GM08714 (cell line): Measurements from ENCODE around the gene DLG2.

ENCODE experiments used
- H3K4me3 ChIP-seq: fragments of 200-500 bp; sonication (Bioruptor generic); 2 replicates; pipeline ENCODE4 v1.5.1; 2014; ENCODE audit warnings: mild to moderate bottlenecking, low read length, inconsistent platforms
- ZNF274 ChIP-seq: IDR thresholded peaks from 2 replicates; pipeline ENCODE4 v1.6.1; 2012; ENCODE audit warnings: mild to moderate bottlenecking, low read depth, low read length

The DLG2 gene

DNA sequence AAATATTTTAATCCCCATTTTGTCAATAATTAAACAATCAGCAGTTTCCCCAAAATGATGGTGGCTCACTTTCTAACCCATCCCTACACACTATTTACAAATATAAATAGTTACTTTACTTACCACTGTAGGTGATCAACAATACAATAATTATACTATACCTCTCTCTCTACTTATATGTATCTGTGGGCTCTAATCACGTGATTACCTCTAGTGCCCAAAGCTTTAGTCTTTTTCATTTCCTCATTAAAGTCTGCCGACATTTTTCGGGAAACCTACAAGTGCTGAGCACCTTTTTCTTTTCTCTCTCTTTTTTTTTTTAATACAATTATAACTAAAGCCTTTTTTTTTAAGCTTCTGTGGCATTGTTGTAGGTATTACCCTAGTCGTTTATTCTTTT is 23.9 kb downstream of the DLG2 start:
- no peak overlapping the region for H3K4me3 ChIP-seq
- TF ChIP-seq ZNF274 = no peak

DNA sequence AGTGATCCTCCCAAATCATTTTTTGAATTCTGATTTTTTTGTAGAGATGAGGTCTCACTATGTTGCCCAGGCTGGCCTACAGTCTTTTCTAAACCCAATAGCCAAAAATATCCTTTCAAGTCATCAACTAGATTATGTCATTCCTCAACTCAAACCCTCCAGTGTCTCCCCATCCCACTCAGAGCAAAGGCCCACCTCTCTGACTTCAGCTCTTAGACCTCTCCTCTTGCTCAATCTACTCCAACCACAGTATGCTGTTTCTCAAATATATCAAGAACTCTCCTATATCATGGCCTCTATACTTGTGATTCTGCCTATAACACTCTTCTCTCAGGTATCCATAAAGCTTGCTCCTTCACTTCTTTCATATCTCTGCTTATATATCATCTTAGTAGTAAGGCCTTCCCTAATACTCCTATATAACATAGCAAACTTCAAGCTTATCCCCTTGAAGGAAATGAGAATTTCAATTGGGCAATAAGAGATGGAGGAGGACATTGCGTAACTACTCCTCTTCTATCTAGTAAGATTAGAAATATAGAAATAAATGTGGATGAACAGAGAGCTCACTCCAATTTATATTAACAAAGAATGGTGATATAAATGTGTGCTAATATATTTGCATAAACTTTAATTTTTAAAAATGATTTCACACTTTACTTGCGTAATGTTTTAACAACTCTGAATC is 24.5 kb downstream of the DLG2 start:
- TF ChIP-seq ZNF274 = no peak

DNA sequence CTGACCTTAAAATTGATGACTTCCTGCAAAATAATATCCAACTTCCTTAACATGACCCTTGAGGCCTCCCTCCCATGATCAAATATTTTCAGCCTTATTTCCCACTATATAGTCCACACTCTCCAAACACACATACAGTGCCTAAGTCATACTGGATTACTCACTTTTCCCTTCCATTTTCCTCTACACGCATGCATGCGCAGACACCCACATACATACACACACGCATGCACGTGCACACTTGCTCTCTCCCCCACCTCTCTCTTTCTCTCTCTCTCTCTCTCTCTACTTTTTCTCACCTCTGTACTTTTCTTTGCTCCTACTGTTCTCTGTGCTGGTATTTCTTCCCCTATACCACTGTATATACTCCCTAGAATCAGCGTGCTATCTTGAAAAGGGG is 28.1 kb downstream of the DLG2 start:
- no peak overlapping the region for H3K4me3 ChIP-seq
- no peak for TF ChIP-seq ZNF274

More for the DNA sequence above, 24.5 kb downstream of the DLG2 start:
- H3K4me3 ChIP-seq = no peak overlapping the region

- no peak overlapping the region for H3K4me3 ChIP-seq
- TF ChIP-seq ZNF274 = no peak
These were observed 30.3 kb downstream of the DLG2 start for GRCh38 chr11:85596886-85597285.

GRCh38 chr11:85595285-85595884 is 31.8 kb downstream of the DLG2 start:
- H3K4me3 ChIP-seq = no peak overlapping the region
- TF ChIP-seq ZNF274 = no peak

DNA sequence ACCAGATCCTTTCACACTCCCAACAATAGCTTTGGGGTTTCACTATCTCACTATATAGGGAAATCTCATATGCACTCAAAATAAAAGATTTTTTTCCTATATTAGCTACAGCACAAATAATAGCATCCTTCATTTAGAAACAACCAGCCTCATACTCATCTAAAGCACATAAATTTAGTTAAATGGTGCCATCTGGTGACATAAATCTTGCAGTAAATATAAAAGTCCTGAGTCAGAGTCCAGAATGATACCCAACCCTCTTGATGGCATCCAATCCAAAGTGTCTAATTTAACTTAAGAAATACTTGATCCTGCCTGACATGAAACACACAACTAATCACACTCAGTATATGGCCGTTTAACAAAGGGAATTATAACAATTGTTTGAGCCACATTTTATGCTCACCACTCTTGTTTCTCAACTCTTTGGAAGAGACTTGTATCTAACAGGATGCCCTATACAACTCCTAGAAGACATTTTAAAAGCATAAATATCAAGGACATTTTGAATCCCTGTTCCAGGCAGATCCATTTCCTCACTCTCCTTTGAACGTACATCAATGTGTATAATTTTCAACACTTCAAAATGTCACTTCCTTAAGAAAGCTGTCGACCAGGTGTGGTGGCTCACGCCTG is 36.2 kb downstream of the DLG2 start:
- TF ChIP-seq ZNF274 = no peak
- H3K4me3 ChIP-seq = no peak overlapping the region

GRCh38 chr11:85589373-85589772 is 37.8 kb downstream of the DLG2 start:
- no peak for TF ChIP-seq ZNF274
- H3K4me3 ChIP-seq = no peak overlapping the region

DNA sequence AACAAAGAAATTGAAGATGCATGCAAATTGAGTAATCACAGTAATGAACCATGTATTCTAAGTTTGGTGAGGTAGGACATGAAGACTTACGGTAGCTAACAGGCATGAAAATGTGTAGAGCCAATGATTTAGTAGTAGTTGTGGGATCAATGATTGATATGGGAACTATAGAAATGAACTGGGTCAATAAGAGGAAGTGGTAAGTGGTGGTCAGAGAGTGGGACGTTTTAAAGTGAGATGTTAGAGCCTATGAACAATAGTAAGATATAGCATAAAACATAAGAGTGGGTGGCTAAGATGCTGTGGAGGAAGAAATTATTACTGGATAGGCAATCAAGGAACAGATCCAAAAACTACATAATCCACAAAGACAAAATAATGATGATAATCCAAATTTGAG is 45.0 kb downstream of the DLG2 start:
- no peak for TF ChIP-seq ZNF274
- no peak overlapping the region for H3K4me3 ChIP-seq

DNA sequence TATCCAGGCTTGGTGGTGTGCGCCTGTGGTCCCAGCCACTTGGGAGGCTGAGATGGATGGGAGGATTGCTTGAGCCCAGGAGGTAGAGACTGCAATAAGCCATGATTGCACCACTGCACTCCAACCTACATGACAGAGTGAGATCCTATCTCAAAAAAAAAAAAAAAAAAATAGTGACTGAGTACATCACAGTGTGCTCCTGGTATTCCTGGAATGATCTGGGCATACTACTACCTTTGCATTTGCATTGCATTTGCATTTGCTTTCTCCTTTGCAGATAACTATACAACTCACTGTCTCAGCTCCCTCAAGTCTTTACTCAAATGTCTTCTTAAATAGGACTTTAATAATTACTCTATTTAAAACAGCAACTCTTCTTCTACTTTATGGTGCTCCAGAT is 51.8 kb downstream of the DLG2 start:
- TF ChIP-seq ZNF274 = no peak
- no peak overlapping the region for H3K4me3 ChIP-seq

DNA sequence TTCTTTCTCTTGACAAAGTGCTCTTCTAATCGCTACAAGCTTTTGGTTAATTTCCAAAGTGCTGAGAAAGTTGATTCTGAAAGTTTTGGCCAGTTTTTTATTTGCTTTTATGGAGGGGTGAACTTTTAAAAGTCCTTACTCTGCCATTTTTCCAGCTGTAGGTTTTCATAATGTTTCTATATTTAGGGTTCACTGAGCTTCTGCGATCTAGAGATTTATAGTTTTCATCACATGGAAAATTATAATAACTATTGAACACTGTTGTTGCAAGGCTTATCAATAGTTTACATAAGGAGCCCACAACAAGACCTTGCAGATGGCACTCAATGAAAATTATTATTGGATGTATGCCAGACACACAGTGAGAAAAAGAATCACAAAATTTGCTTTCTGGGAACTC is 55.1 kb downstream of the DLG2 start:
- no peak overlapping the region for H3K4me3 ChIP-seq
- TF ChIP-seq ZNF274 = no peak

DNA sequence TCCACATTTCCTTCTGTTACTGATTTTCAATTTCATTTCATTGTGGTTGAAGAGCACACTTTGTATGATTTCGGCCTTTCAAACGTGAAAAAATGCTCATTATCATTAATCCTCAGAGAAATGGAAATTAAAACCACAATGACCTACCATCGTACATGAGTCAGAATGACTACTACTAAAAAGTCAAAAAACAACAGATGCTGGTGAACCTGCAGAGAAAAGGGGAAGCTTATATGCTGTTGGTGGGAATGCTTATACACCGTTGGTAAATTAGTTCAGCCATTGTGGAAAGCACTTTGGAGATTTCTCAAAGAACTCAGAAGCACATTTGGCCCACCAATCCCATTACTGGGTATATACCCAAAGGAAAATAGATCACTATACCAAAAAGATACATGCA is 57.6 kb downstream of the DLG2 start:
- H3K4me3 ChIP-seq = no peak overlapping the region
- TF ChIP-seq ZNF274 = no peak

GRCh38 chr11:85558411-85558810 is 68.7 kb downstream of the DLG2 start:
- H3K4me3 ChIP-seq = no peak overlapping the region
- no peak for TF ChIP-seq ZNF274

DNA sequence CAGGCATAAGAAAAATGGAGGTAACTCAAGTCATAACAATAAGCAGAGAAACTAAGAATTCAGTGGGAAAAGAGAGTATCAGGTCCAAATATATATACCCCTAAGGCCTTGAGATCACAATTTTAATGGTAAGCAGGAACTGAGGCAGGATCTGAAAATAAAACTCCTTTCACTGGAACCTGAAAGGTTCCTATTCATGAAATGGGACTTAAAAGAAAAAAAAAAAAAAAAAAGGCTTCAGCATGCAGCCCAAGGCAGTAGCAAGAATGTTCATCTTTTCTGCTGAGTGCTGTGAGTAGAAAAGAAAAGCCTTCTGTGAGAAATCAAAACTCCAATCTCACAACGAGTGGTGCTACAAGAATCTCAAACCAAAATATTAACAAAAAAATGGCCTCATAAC is 75.3 kb downstream of the DLG2 start:
- H3K4me3 ChIP-seq = no peak overlapping the region
- TF ChIP-seq ZNF274 = no peak

DNA sequence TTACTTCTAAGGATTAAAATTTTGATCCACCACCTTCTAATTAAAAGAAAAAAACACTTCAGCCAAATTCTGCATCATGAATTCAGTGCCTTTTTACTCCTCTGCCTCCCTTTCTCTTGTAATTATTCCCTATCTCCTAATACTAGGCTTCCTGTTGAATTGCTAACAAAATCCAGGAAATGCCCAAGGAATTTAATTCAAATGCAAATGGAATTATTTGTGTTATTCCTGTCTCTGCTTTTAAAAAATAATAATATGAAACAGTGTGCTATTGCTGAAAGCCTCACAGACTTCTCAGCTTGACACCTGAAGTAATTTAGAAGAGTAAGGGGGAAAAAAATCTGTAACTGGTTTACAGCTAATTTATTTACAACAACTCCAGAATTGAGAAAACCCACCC is 85.5 kb downstream of the DLG2 start:
- no peak overlapping the region for H3K4me3 ChIP-seq

DNA sequence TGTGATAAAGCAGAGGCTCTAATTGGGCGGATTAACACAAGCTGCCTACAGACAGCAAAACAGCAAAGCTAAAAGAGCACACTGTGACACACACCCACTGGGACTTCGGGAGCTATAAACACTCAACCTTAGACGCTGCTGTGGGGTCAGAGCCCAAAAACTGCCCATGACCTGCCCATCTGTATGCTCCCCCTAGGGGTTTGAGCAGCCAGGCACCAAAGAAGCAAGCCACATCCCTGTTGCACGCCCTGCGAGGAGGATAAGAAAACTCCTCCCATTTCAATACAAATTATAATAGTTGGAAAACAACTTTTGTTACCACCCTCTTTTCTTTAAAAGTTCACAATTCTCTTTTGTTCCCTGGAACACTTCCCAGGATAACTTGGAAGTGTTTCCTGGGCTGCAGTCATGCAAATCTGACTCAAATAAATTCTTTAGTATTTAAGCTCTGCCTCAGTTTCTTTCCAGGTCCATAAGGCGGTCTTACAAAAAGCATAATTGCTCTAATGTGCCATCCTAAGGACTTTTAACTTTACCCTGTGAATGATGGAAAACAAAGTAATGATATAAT is 86.4 kb downstream of the DLG2 start:
- no peak overlapping the region for H3K4me3 ChIP-seq
- TF ChIP-seq ZNF274 = no peak

More for the DNA sequence above, 85.5 kb downstream of the DLG2 start:
- TF ChIP-seq ZNF274 = no peak
